ENCODE measurements around the gene WDR38. TPM values are rescaled to one million over a fixed set of nuclear protein-coding genes. Genes with fewer than 3 reads are reported as not detected.

WDR38 gene
- polyA plus RNA-seq, 1 donor (not counting 4 experiments of a cell fraction or from before 2014, with no cell fraction given): not detected

DNA sequence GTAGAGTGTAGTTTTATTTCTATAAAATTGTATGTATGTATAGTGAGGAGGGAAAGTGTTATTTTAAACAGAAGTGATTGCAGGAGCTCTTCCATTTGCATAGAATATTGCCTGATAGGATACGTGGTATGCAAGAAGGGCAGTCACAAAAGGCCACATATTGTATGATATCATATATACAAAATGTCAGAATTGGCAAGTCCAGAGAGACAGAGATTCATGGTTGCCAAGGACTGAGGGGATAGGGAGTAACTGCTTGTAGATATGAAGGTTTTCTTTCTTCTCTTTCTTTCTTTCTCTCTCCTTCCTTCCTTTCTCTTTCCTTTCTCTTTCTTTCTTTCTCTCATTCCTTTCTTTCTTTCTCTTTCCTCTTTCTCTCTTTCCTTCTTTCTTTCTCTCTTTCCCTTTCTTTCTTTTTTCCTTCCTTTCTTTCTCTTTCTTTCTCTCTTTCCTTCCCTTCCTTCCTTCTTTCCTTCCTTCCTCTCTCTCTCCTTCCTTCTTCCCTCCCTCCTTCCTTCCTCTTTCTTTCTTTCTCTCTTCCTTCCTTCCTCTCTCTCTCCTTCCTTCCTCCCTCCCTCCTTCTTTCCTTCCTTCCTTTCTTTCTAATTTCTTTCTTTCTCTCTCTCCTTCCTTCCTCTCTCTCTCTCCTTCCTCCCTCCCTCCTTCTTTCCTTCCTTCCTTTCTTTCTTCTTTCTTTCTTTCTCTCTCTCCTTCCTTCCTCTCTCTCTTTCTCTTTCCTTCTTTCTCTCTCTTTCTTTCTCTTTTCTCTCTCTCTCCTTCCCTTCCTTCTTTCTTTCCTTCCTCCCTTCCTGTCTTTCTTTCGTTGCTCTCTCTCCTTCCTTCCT is 24.5 kb upstream of the WDR38 start:
- H3K9me1 ChIP-seq (ENCODE audit: control insufficient read depth, extremely low read depth, insufficient read depth, low read length): no peaks in the 10 kb centered on the region
- TF ChIP-seq EZH2 (IDR thresholded peaks at IDR 0.05; ENCODE audit: low read length): no peak
- TF ChIP-seq, protein P1, sequence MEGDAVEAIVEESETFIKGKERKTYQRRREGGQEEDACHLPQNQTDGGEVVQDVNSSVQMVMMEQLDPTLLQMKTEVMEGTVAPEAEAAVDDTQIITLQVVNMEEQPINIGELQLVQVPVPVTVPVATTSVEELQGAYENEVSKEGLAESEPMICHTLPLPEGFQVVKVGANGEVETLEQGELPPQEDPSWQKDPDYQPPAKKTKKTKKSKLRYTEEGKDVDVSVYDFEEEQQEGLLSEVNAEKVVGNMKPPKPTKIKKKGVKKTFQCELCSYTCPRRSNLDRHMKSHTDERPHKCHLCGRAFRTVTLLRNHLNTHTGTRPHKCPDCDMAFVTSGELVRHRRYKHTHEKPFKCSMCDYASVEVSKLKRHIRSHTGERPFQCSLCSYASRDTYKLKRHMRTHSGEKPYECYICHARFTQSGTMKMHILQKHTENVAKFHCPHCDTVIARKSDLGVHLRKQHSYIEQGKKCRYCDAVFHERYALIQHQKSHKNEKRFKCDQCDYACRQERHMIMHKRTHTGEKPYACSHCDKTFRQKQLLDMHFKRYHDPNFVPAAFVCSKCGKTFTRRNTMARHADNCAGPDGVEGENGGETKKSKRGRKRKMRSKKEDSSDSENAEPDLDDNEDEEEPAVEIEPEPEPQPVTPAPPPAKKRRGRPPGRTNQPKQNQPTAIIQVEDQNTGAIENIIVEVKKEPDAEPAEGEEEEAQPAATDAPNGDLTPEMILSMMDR (optimal IDR thresholded peaks at IDR 0.05 in 1 of 3, IDR thresholded peaks at IDR 0.05 in 1 of 3, conservative IDR thresholded peaks at IDR 0.05 in 1 of 3; ENCODE audit: extremely low read depth in 1 of 3, insufficient read depth in 2 of 3, low read length in 3 of 3): no peak
- no peak overlapping the region for H3K4me3 ChIP-seq (ENCODE audit: control insufficient read depth in 2 of 3, extremely low read depth in 1 of 3, insufficient read depth in 2 of 3, low read depth in 1 of 3, low read length in 3 of 3)
- no peaks in the 10 kb centered on the region for H3K36me3 ChIP-seq (ENCODE audit: control insufficient read depth in 2 of 2, extremely low read depth in 1 of 2, insufficient read depth in 2 of 2, low read length in 2 of 2)
- DNase-seq (ENCODE audit: low read depth, low spot score): no peak
- FAIRE-seq: no peak
- no peaks in the 10 kb centered on the region for H3K79me2 ChIP-seq (ENCODE audit: control insufficient read depth, insufficient read depth, low read length)
- no peaks in the 10 kb centered on the region for H4K20me1 ChIP-seq (ENCODE audit: control insufficient read depth, extremely low read depth, insufficient read depth, low read length)
- H3K4me2 ChIP-seq (ENCODE audit: control insufficient read depth, extremely low read depth, insufficient read depth, low read depth, low read length): no peak overlapping the region
- H3K27ac ChIP-seq (ENCODE audit: control insufficient read depth, insufficient read depth, low read length): no peak overlapping the region
- H3K27me3 ChIP-seq (ENCODE audit: control insufficient read depth, extremely low read depth, insufficient read depth, low read length): no peaks in the 10 kb centered on the region
- no peak overlapping the region for H3K9ac ChIP-seq (ENCODE audit: control insufficient read depth, extremely low read depth, insufficient read depth, low read length)
- H3K4me1 ChIP-seq (ENCODE audit: control insufficient read depth, extremely low read depth, insufficient read depth, low read length): peaks cover 8% of the 10 kb centered on the region
- dilution Hi-C loops (cut with MboI; ENCODE audit: extremely low pct_ligation_motif_present, low sequenced_read_pairs): no loop called here
- H2AFZ ChIP-seq (ENCODE audit: control insufficient read depth, low read length): no peak overlapping the region
- no peaks in the 10 kb centered on the region for H3K9me3 ChIP-seq (ENCODE audit: control insufficient read depth, low read depth, low read length)

DNA sequence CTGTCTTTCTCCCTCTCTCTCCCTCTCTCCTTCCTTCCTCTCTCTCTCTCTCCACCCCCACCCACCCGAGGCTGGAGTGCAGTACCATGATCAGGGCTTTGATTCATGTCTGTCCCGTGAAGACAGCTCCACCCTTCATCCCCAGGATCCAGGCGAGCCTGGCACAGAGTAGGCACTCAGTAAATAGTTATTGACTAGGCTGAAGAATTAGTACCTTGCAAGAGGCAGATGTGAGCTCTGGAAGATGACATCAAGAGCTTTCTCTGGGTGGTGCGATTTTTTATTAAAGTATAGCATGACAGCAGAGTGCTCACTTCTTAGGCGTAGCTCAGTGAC is 24.0 kb upstream of the WDR38 start:
- no peak overlapping the region for H3K27ac ChIP-seq (ENCODE audit: control insufficient read depth, insufficient read depth, low read length)
- DNase-seq (ENCODE audit: low read depth, low spot score) (no peak), FAIRE-seq (no peak)
- peaks cover 10% of the 10 kb centered on the region for H3K4me1 ChIP-seq (ENCODE audit: control insufficient read depth, extremely low read depth, insufficient read depth, low read length)
- H3K36me3 ChIP-seq (ENCODE audit: control insufficient read depth in 2 of 2, extremely low read depth in 1 of 2, insufficient read depth in 2 of 2, low read length in 2 of 2): no peaks in the 10 kb centered on the region
- dilution Hi-C loops (cut with MboI; ENCODE audit: extremely low pct_ligation_motif_present, low sequenced_read_pairs): no loop called here
- H3K9me3 ChIP-seq (ENCODE audit: control insufficient read depth, low read depth, low read length): no peaks in the 10 kb centered on the region
- H3K27me3 ChIP-seq (ENCODE audit: control insufficient read depth, extremely low read depth, insufficient read depth, low read length): no peaks in the 10 kb centered on the region
- H3K79me2 ChIP-seq (ENCODE audit: control insufficient read depth, insufficient read depth, low read length): no peaks in the 10 kb centered on the region
- H2AFZ ChIP-seq (ENCODE audit: control insufficient read depth, low read length): no peak overlapping the region
- H3K9me1 ChIP-seq (ENCODE audit: control insufficient read depth, extremely low read depth, insufficient read depth, low read length): no peaks in the 10 kb centered on the region
- no peak overlapping the region for H3K4me3 ChIP-seq (ENCODE audit: control insufficient read depth in 2 of 3, extremely low read depth in 1 of 3, insufficient read depth in 2 of 3, low read depth in 1 of 3, low read length in 3 of 3)
- no peaks in the 10 kb centered on the region for H4K20me1 ChIP-seq (ENCODE audit: control insufficient read depth, extremely low read depth, insufficient read depth, low read length)
- no peak for TF ChIP-seq EZH2 (IDR thresholded peaks at IDR 0.05; ENCODE audit: low read length)
- TF ChIP-seq, protein P1 (optimal IDR thresholded peaks at IDR 0.05 in 1 of 3, IDR thresholded peaks at IDR 0.05 in 1 of 3, conservative IDR thresholded peaks at IDR 0.05 in 1 of 3; ENCODE audit: extremely low read depth in 1 of 3, insufficient read depth in 2 of 3, low read length in 3 of 3): no peak
- H3K4me2 ChIP-seq (ENCODE audit: control insufficient read depth, extremely low read depth, insufficient read depth, low read depth, low read length): no peak overlapping the region
- H3K9ac ChIP-seq (ENCODE audit: control insufficient read depth, extremely low read depth, insufficient read depth, low read length): no peak overlapping the region

Data from keratinocyte (primary cell).